Naive thymus-derived CD4-positive, alpha-beta T cell (primary cell): ENCODE data around the gene UBXN7. TPM values are rescaled to one million over a fixed set of nuclear protein-coding genes. Genes with fewer than 3 reads are reported as not detected.
"Not testable (repeated sequence)": the region's sequence is repeated elsewhere in the genome, so short reads cannot be mapped to it uniquely, and the experiment has no call there.

Experiments
- ATAC-seq: fragments of 150-1000 bp; cut with Tn5 transposase; 2 replicates; pipeline ENCODE4 v1.10.0; 2021; ENCODE audit warnings: mild to moderate bottlenecking, moderate library complexity
- CTCF ChIA-PET: fragments of 350-600 bp; sonication (Branson Sonifier 250); formaldehyde crosslinking; loops from one replicate; lab custom pipeline; 2021; ENCODE audit warnings: antibody characterized with exemption; lab: Charles Lee
- POLR2A ChIA-PET: fragments of 350-600 bp; sonication (Branson Sonifier 250); formaldehyde crosslinking; loops from one replicate; lab custom pipeline; 2021; ENCODE audit warnings: antibody characterized with exemption, inconsistent platforms; lab: Charles Lee
- DNase-seq, 9 donors: peaks; one replicate each; pipeline versions ENCODE4 v3.0.0 to v3.0.0-alpha.2; 2020 to 2022; ENCODE audit warnings: mixed read lengths in 1 of 9
- H3K27ac ChIP-seq: one replicate; pipeline ENCODE4 v1.7.0; 2013; ENCODE audit warnings: mild to moderate bottlenecking, low read depth, low read length, moderate library complexity
- H3K27me3 ChIP-seq, 2 donors: one replicate each; pipeline ENCODE4 v1.7.0; 2013; ENCODE audit warnings: low read length in 2 of 2, mild to moderate bottlenecking in 2 of 2, moderate library complexity in 2 of 2; ENCODE audit not compliant: control insufficient read depth in 2 of 2, insufficient read depth in 2 of 2
- H3K36me3 ChIP-seq, 3 experiments: 1 replicate in 2 of 3; 2 replicates in 1 of 3; pipeline ENCODE4 v1.7.0; 2013; ENCODE audit warnings: low read length in 3 of 3, mild to moderate bottlenecking in 3 of 3, moderate library complexity in 1 of 3; ENCODE audit not compliant: insufficient read depth in 3 of 3, control insufficient read depth in 2 of 3
- H3K4me1 ChIP-seq, 2 donors: one replicate each; pipeline ENCODE4 v1.7.0; 2013; ENCODE audit warnings: low read length in 2 of 2, mild to moderate bottlenecking in 2 of 2, moderate library complexity in 1 of 2; ENCODE audit not compliant: control insufficient read depth in 2 of 2, insufficient read depth in 2 of 2
- H3K4me3 ChIP-seq: 2 replicates; pipeline ENCODE4 v1.7.0; 2013; ENCODE audit warnings: mild to moderate bottlenecking, low read length
- H3K9me3 ChIP-seq, 3 experiments: 1 replicate in 2 of 3; 2 replicates in 1 of 3; pipeline ENCODE4 v1.7.0; 2013; ENCODE audit warnings: low read length in 3 of 3; ENCODE audit not compliant: control insufficient read depth in 2 of 3
- H3K27ac Mint-ChIP-seq, 9 donors: one replicate each; pipeline ENCODE4 v1.8.0; 2020 to 2022; ENCODE audit warnings: mixed read lengths in 9 of 9, mild to moderate bottlenecking in 8 of 9, moderate library complexity in 5 of 9, inconsistent platforms in 2 of 9
- H3K27me3 Mint-ChIP-seq, 5 donors: one replicate each; pipeline ENCODE4 v1.8.0; 2021 to 2022; ENCODE audit warnings: mixed read lengths in 5 of 5, mild to moderate bottlenecking in 1 of 5
- H3K36me3 Mint-ChIP-seq, 5 donors: one replicate each; pipeline ENCODE4 v1.8.0; 2020 to 2022; ENCODE audit warnings: mixed read lengths in 5 of 5, mild to moderate bottlenecking in 3 of 5, inconsistent platforms in 1 of 5
- H3K4me1 Mint-ChIP-seq, 7 donors: one replicate each; pipeline ENCODE4 v1.8.0; 2020 to 2022; ENCODE audit warnings: mixed read lengths in 7 of 7, mild to moderate bottlenecking in 3 of 7, inconsistent platforms in 1 of 7
- H3K4me3 Mint-ChIP-seq, 10 donors: one replicate each; pipeline ENCODE4 v1.8.0; 2020 to 2022; ENCODE audit warnings: mild to moderate bottlenecking in 10 of 10, mixed read lengths in 10 of 10, moderate library complexity in 6 of 10, inconsistent platforms in 2 of 10
- H3K9me3 Mint-ChIP-seq, 11 donors: one replicate each; pipeline ENCODE4 v1.8.0; 2020 to 2022; ENCODE audit warnings: mixed read lengths in 11 of 11, mild to moderate bottlenecking in 4 of 11, inconsistent platforms in 1 of 11, moderate library complexity in 1 of 11
- intact Hi-C, 2 donors: fragments of 100-400 bp; cut with micrococcal nuclease; formaldehyde crosslinking; loops; one replicate each; pipeline ENCODE4 v1.15.1; 2023
- polyA plus RNA-seq, 2 donors: library from polyadenylated mRNA; unstranded; fragments of 300-500 nt; fragmentation: Illumina TruSeq; gene quantifications; one replicate each; pipeline ENCODE4 v1.2.3, GENCODE V29; 2021
- total RNA-seq, 6 experiments: library from RNA in 5 of 6; stranded (reverse) in 5 of 6; gene quantifications; 1 replicate in 5 of 6; 2 replicates in 1 of 6; pipeline ENCODE4 v1.2.3 and lab custom pipeline; 2021 to 2026

Gene UBXN7
- total and polyA plus RNA-seq, 7 experiments from 2014 or later, result 30.2 to 90.6 (median 66.7) TPM

DNA sequence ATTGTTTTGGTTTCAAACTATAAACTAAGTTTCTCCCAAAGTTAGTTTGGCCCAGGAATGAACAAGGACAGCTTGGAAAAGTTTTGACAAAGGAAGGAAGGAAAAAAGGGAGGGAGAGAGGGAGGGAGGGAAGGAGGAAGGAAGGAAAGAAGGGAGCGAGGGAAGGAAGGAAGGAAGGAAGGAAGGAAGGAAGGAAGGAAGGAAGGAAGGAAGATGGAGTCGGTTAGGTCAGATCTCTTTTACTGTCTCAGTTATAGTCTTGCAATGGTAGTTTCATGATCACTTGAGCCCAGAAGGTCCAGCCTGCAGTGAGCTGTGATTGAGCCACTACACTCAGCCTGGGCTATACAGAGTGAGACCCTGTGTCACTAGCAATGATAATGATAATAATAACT is 12.3 kb upstream of the UBXN7 start:
- POLR2A ChIA-PET, result no interaction called here
- no peak for ATAC-seq
- H3K4me3 Mint-ChIP-seq, result no peak overlapping the region

DNA sequence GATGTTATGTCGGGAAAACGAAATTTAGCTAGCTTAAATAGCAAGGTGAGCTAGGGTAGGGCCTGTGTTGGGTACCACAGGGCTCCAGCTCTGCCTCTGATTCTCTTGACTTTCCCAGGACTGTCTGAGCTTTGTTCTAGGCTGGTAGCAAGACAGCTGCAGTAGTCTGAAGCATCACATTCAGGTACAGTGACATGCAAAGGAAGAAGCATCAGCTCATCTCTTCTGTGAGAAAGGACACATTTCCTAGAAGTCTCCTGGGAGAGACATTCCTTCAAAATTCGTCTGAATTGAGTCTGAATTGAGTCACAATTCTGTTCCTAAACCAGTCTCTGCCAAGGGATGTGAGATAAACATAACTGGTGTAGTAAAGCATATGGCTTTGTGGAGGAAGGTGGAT is 8.5 kb upstream of the UBXN7 start:
- H3K27ac Mint-ChIP-seq, result no peak overlapping the region
- no peaks in the 10 kb centered on the region for H3K9me3 Mint-ChIP-seq
- no peak for ATAC-seq
- no peaks in the 10 kb centered on the region for H3K4me1 ChIP-seq
- intact Hi-C loops, result no loop called here
- H3K36me3 ChIP-seq, result no peaks in the 10 kb centered on the region
- H3K9me3 ChIP-seq, result no peaks in the 10 kb centered on the region
- peaks cover 0 to 11% (median 0%) of the 10 kb centered on the region in 7 donors for H3K4me1 Mint-ChIP-seq
- no peaks in the 10 kb centered on the region for H3K27me3 Mint-ChIP-seq
- DNase-seq, result no peak
- no peak overlapping the region for H3K4me3 Mint-ChIP-seq
- H3K36me3 Mint-ChIP-seq, result no peaks in the 10 kb centered on the region
- no peaks in the 10 kb centered on the region for H3K27me3 ChIP-seq
- no peak overlapping the region for H3K27ac ChIP-seq
- CTCF ChIA-PET, result no interaction called here
- H3K4me3 ChIP-seq, result no peak overlapping the region
- POLR2A ChIA-PET, result interaction anchor here (0.6 to 2.3 kb wide), 3 partner anchors 8 to 490 kb away, joined by 3 to 11 read pairs (median 3); partner anchors contain the start of gene UBXN7

More for the DNA sequence above, 12.3 kb upstream of the UBXN7 start:
- Mint-ChIP-seq H3K4me1 (peaks cover 0 to 11% (median 0%) of the 10 kb centered on the region in 7 donors), H3K27me3 (no peaks in the 10 kb centered on the region), H3K36me3 (no peaks in the 10 kb centered on the region), H3K27ac (no peak overlapping the region), H3K9me3 (no peaks in the 10 kb centered on the region)
- no peaks in the 10 kb centered on the region for H3K36me3 ChIP-seq
- H3K27ac ChIP-seq, result no peak overlapping the region
- CTCF ChIA-PET, result no interaction called here
- intact Hi-C loops, result no loop called here
- no peaks in the 10 kb centered on the region for H3K4me1 ChIP-seq
- H3K9me3 ChIP-seq, result no peaks in the 10 kb centered on the region
- no peak overlapping the region for H3K4me3 ChIP-seq
- no peak for DNase-seq
- no peaks in the 10 kb centered on the region for H3K27me3 ChIP-seq

DNA sequence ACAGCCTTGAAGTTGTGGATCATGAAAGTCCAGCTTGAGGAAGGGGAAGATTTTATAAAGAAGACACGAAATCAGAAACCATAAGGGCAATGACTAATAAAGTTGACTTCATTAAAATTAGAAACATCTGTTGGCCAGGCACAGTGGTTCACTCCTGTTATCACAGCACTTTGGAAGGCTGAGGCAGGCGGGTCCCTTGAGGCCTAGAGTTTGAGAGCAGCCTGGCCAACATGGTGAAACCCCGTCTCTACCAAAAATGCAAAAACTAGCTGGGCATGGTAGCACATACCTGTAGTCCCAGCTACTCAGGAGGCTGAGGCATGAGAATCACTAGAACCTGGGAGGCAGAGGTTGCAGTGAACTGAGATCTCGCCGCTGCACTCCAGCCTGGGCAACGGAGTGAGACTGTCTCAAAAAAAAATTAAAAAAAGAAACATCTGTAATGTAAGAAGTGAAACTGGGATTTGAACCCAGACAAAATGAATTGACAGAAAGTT is 7.9 kb upstream of the UBXN7 start:
- Histone ChIP-seq H3K27ac (no peak overlapping the region), H3K4me3 (no peak overlapping the region), H3K36me3 (no peaks in the 10 kb centered on the region), H3K27me3 (no peaks in the 10 kb centered on the region), H3K4me1 (no peaks in the 10 kb centered on the region), H3K9me3 (no peaks in the 10 kb centered on the region)
- no peak for DNase-seq
- Mint-ChIP-seq H3K36me3 (no peaks in the 10 kb centered on the region), H3K4me1 (peaks cover 0 to 11% (median 0%) of the 10 kb centered on the region in 7 donors), H3K27ac (no peak overlapping the region), H3K27me3 (no peaks in the 10 kb centered on the region), H3K9me3 (no peaks in the 10 kb centered on the region), H3K4me3 (no peak overlapping the region)
- no peak for ATAC-seq
- intact Hi-C loops, result no loop called here
- ChIA-PET POLR2A (interaction anchor here (0.9 to 2.3 kb wide), 2 partner anchors 8 to 490 kb away, joined by 3 to 11 read pairs; partner anchors contain the start of gene UBXN7), CTCF (no interaction called here)

DNA sequence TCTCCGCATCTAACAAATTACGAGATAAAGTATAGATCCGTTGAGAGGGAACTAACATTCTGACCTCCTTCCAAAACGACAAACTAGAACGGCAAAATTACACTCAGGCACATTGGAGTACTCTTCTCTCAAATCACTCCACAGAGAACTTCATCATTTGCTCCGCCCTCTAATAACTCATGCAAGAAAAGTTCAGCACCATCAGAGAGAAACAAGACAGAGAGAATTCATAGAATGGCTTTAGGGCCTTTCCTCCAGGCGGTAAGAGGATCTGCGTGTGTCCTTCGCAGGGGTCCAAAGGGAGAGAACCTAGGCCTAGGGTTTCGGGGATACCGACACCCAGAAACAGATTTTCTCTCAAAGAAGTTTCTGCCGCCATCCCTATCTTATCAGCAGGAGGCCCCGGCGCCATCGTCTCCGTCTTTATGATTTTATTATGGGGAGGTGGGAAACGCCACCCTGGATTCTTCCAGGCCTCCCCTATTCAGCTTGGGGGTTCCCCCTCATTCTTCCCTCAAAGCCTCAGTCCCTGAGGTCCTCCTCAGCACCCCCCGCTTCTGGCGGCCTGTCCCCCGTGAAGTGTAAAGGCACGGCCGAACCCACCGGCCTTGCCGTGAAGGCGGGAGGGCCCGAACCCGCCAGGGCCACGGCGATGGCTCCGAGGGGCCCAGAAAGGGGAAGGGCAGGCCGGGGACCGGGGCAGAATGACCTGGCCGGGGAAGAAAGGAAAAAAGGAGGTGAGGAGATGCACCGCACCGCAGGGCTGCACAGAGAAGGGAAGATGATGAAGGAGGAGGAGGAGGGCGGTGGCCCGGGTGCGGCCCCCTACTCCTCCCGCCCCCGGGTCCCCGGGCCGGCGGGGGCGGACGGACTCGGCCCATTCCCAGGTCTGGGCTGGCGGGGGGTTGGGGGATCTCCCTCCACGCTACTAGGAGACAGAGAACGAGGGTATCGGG is 768 bp downstream of the UBXN7 start:
- DNase-seq (peak; percentile 8 to 65 (median 21)), ATAC-seq (peak; percentile 21)
- peak overlapping the region; percentile 90 for H3K27ac ChIP-seq
- H3K4me3 ChIP-seq, result peak overlapping the region; percentile 100
- H3K9me3 ChIP-seq, result no peaks in the 10 kb centered on the region
- peaks cover 4 to 6% of the 10 kb centered on the region in 2 donors for H3K4me1 ChIP-seq
- H3K27me3 ChIP-seq, result no peaks in the 10 kb centered on the region
- CTCF ChIA-PET, result interaction anchor here (0.8 kb wide), 1 partner anchor 511 kb away, joined by 3 read pairs; the partner anchor contains the start of gene NCBP2
- H3K36me3 Mint-ChIP-seq, result peaks cover 0 to 11% (median 8%) of the 10 kb centered on the region in 5 donors
- peak overlapping the region; percentile 81 to 98 (median 86) for H3K4me3 Mint-ChIP-seq
- H3K4me1 Mint-ChIP-seq, result peaks cover 20 to 47% (median 38%) of the 10 kb centered on the region in 7 donors
- POLR2A ChIA-PET, result interaction anchor here (0.7 to 1.6 kb wide), 8 partner anchors 8 to 252 kb away, joined by 3 to 11 read pairs (median 4); partner anchors contain the start of gene DYNLT2B
- peak overlapping the region; percentile 68 to 95 (median 81) for H3K27ac Mint-ChIP-seq
- H3K27me3 Mint-ChIP-seq, result peaks cover 0 to 2% (median 0%) of the 10 kb centered on the region in 5 donors
- peaks cover 0 to 6% (median 0%) of the 10 kb centered on the region in 11 donors for H3K9me3 Mint-ChIP-seq
- intact Hi-C loops, result loop anchor here (1.0 to 10.0 kb wide), 17 partner anchors 25 to 1123 kb away; partner anchors contain the start of genes CEP19 (in 2 of the 2), FBXO45 (in 2 of the 2), PIGX (in 2 of the 2) and RNF168 (in 2 of the 2)
- H3K36me3 ChIP-seq, result peaks cover 0 to 10% (median 0%) of the 10 kb centered on the region in 3 experiments

DNA sequence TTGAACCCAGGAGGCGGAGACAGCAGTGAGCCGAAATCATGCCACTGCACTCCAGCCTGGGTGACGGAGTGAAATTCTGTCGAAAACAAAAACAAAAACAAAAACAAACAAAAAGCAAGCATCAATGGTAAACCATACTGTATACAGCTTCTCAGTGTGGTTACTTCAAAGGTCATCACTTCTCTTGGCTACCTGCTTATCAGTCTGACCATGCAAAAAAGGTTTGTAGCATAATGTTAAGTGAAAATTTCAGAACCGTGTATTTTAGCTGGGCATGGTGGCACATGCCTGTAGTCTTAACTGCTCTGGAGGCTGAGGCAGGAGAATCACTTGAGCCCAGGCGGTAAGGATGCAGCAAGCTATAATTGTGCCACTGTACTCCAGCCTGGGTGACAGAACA is 4.2 kb downstream of the UBXN7 start:
- Mint-ChIP-seq H3K27ac (no peak overlapping the region), H3K36me3 (peaks cover 0 to 19% (median 16%) of the 10 kb centered on the region in 5 donors), H3K27me3 (peaks cover 0 to 2% (median 0%) of the 10 kb centered on the region in 5 donors), H3K4me1 (peaks cover 21 to 70% (median 55%) of the 10 kb centered on the region in 7 donors), H3K9me3 (peaks cover 0 to 6% (median 0%) of the 10 kb centered on the region in 11 donors), H3K4me3 (peak overlapping the region in 1 of 10 donors; percentile 39)
- ATAC-seq, result no peak
- CTCF ChIA-PET, result no interaction called here
- H3K27ac ChIP-seq, result no peak overlapping the region
- no peaks in the 10 kb centered on the region for H3K27me3 ChIP-seq
- H3K4me1 ChIP-seq, result peaks cover 3 to 4% of the 10 kb centered on the region in 2 donors
- H3K9me3 ChIP-seq, result no peaks in the 10 kb centered on the region
- POLR2A ChIA-PET, result no interaction called here
- DNase-seq, result no peak
- intact Hi-C loops, result no loop called here
- H3K4me3 ChIP-seq, result no peak overlapping the region
- peaks cover 0 to 10% (median 0%) of the 10 kb centered on the region in 3 experiments for H3K36me3 ChIP-seq

DNA sequence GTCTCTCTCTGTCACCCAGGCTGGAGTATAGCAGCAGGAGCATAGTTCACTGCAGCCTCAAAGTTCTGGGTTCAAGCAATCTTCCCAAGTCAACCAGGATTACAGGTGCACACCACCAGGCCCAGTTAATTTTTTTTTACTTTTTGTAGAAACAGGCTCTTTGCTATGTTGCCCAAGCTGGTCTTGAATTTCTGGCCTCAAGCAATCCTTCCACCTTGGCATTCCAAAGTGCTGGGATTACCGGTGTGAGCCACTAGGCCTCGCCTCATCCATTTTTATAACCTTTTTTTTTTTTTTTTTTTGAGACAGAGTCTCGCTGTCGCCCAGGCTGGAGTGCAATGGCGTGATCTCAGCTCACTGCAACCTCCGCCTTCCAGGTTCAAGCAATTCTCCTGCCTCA is 7.8 kb downstream of the UBXN7 start:
- Mint-ChIP-seq H3K36me3 (peaks cover 0 to 26% (median 11%) of the 10 kb centered on the region in 5 donors), H3K4me1 (peaks cover 6 to 81% (median 61%) of the 10 kb centered on the region in 7 donors)
- ATAC-seq, H3K4me3 Mint-ChIP-seq, H3K27ac Mint-ChIP-seq, DNase-seq, H3K4me1 ChIP-seq, H3K4me3 ChIP-seq, H3K9me3 ChIP-seq, H3K9me3 Mint-ChIP-seq, intact Hi-C loops, H3K27me3 ChIP-seq, POLR2A ChIA-PET, H3K36me3 ChIP-seq, H3K27me3 Mint-ChIP-seq, H3K27ac ChIP-seq, CTCF ChIA-PET: not testable (repeated sequence)
